ENCODE data around the gene ASAP2. TPM values are rescaled to one million over a fixed set of nuclear protein-coding genes. Genes with fewer than 3 reads are reported as not detected.

Gene ASAP2
- total RNA-seq, 2 donors from 2014 or later, result 9.2 to 17.8 TPM

DNA sequence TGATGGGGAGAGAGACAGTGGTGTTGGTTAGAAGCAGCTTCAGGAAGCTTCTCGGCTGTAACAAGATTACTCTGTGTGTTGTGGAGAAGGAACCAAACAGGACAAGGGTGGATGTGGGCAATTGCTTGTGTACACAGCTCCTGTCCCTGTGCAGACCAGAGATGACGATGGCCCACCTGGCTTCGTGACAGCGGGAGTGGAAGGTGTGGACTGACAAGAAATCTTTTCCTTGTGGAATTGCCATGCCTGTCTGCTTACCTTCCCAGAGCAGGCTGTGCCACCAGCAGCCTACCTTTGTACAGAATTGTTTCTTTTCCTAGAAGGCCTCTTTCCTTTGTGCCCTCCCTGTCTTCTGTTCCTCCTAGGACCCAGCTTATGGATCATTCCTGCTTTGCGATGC, 122.9 kb downstream of the ASAP2 start:
- Histone ChIP-seq H3K9me3 (no peaks in the 10 kb centered on the region), H3K36me3 (no peaks in the 10 kb centered on the region), H3K4me1 (replicated peaks) (no peaks in the 10 kb centered on the region), H3K4me3 (no peak overlapping the region), H3K27me3 (replicated peaks; ENCODE audit: insufficient read depth) (no peaks in the 10 kb centered on the region), H3K27ac (no peak overlapping the region)
- WGBS, result 87% methylated on average over 5 of the region's 5 CpGs
- TF ChIP-seq, protein P1, sequence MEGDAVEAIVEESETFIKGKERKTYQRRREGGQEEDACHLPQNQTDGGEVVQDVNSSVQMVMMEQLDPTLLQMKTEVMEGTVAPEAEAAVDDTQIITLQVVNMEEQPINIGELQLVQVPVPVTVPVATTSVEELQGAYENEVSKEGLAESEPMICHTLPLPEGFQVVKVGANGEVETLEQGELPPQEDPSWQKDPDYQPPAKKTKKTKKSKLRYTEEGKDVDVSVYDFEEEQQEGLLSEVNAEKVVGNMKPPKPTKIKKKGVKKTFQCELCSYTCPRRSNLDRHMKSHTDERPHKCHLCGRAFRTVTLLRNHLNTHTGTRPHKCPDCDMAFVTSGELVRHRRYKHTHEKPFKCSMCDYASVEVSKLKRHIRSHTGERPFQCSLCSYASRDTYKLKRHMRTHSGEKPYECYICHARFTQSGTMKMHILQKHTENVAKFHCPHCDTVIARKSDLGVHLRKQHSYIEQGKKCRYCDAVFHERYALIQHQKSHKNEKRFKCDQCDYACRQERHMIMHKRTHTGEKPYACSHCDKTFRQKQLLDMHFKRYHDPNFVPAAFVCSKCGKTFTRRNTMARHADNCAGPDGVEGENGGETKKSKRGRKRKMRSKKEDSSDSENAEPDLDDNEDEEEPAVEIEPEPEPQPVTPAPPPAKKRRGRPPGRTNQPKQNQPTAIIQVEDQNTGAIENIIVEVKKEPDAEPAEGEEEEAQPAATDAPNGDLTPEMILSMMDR (IDR thresholded peaks at IDR 0.05), result no peak
- TF ChIP-seq POLR2AphosphoS5 (IDR thresholded peaks at IDR 0.05), result no peak
- no peak for TF ChIP-seq POLR2A (IDR thresholded peaks at IDR 0.05)
- intact Hi-C loops (cut with DNase I), result no loop called here
- DNase-seq (ENCODE audit: low spot score), result peak; percentile 21

DNA sequence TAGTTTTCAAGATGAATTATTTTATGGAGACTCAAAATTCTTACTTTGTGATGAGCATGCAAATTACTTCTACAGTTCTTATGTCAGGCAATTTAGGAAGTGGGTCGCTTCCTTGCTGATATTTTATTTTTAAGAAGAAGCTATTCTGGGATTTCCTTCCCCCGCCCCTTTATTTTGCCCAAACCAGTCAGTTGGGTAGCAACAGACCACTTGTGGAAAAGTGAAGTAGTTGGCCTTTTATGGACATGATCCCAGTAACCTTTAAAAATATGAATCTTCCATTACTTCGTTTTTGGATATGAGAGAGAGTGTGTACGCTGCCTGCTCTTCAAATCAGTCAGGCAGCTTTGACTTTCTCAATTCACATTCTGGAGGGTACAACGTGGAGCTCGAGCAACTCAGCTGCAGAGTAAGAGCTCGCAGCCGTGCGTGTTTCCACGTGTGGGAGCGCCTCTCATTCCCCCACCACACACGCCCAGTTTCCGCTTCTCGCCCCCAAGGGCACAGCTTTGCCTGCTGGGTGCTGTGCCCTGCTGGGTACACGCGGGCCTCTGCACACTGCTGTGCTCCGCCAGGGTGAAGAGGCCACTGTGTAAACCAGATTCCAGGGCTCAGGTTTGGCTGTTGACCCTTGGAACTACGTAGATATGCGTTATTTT, 124.1 kb downstream of the ASAP2 start:
- H3K36me3 ChIP-seq, result no peaks in the 10 kb centered on the region
- H3K4me1 ChIP-seq (replicated peaks), result no peaks in the 10 kb centered on the region
- H3K9me3 ChIP-seq, result no peaks in the 10 kb centered on the region
- no peak overlapping the region for H3K27ac ChIP-seq
- TF ChIP-seq, protein P1 (IDR thresholded peaks at IDR 0.05), result no peak
- no peak for TF ChIP-seq POLR2AphosphoS5 (IDR thresholded peaks at IDR 0.05)
- TF ChIP-seq POLR2A (IDR thresholded peaks at IDR 0.05), result no peak
- no peak for DNase-seq (ENCODE audit: low spot score)
- H3K4me3 ChIP-seq, result no peak overlapping the region
- intact Hi-C loops (cut with DNase I), result loop anchor here (5.0 kb wide), 1 partner anchor 123 kb away; the partner anchor contains the start of gene ASAP2
- 78% methylated on average over 19 of the region's 19 CpGs for WGBS
- H3K27me3 ChIP-seq (replicated peaks; ENCODE audit: insufficient read depth), result no peaks in the 10 kb centered on the region

GRCh38 chr2:9331704-9332103, 125.1 kb downstream of the ASAP2 start:
- intact Hi-C loops (cut with DNase I), result loop anchor here (5.0 kb wide), 1 partner anchor 124 kb away; the partner anchor contains the start of gene ASAP2
- DNase-seq (ENCODE audit: low spot score), result no peak
- Histone ChIP-seq H3K4me1 (replicated peaks) (peaks cover 7% of the 10 kb centered on the region), H3K27me3 (replicated peaks; ENCODE audit: insufficient read depth) (no peaks in the 10 kb centered on the region), H3K9me3 (no peaks in the 10 kb centered on the region), H3K27ac (no peak overlapping the region), H3K36me3 (no peaks in the 10 kb centered on the region), H3K4me3 (no peak overlapping the region)
- TF ChIP-seq, protein P1 (IDR thresholded peaks at IDR 0.05), result no peak
- TF ChIP-seq POLR2A (IDR thresholded peaks at IDR 0.05) (no peak), POLR2AphosphoS5 (IDR thresholded peaks at IDR 0.05) (no peak)
- WGBS, result 66% methylated on average over 7 of the region's 7 CpGs

DNA sequence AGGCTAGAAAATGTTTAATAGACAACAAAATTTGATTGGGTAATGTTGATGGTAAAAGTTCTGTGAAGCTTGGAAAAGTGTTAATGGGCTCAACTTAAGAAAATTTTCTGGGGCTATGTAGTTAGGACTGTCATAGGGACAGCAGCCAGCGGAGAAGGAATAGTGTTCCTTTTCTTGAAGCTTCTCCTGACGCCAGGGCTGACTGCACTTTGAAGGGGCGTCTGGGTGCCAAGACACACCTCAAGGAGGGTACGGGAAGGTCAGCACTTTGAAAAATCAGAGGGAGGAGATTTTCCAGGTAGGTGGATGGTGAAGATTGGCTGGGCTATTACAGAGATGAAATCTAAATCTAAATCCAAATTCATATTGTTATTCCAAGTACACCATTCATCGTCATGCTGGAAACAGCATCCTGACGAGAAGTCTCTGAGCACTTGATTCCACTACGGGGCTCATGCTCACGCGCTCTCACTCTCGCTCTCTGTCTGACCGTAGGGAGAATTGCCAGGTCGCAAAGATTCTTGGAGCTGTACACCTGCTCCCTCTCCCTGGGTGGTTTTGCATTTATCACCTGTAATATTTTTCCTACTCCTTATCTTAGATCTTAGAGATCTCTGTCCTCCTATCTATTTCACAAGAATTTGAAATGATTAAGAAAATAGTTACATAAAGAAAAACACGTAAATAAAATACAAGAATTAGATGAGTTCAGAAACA, 125.7 kb downstream of the ASAP2 start:
- WGBS, result 57% methylated on average over 13 of the region's 13 CpGs
- Histone ChIP-seq H3K27ac (no peak overlapping the region), H3K27me3 (replicated peaks; ENCODE audit: insufficient read depth) (no peaks in the 10 kb centered on the region), H3K36me3 (no peaks in the 10 kb centered on the region), H3K9me3 (no peaks in the 10 kb centered on the region), H3K4me1 (replicated peaks) (peaks cover 7% of the 10 kb centered on the region), H3K4me3 (no peak overlapping the region)
- intact Hi-C loops (cut with DNase I), result loop anchor here (5.0 kb wide), 1 partner anchor 125 kb away; the partner anchor contains the start of gene ASAP2
- no peak for DNase-seq (ENCODE audit: low spot score)
- TF ChIP-seq, protein P1 (IDR thresholded peaks at IDR 0.05), result no peak
- TF ChIP-seq POLR2A (IDR thresholded peaks at IDR 0.05) (no peak), POLR2AphosphoS5 (IDR thresholded peaks at IDR 0.05) (no peak)
